Measurements from ENCODE around the gene TPO.

TPO gene

GRCh38 chr2:1398191-1398590 lies 15.1 kb upstream of the TPO start:
- H3K4me2 ChIP-seq (ENCODE audit: low read depth, low read length), result no peak overlapping the region
- DNase-seq, result no peak
- H3K27ac ChIP-seq (ENCODE audit: low read length), result no peak overlapping the region
- H3F3A ChIP-seq (ENCODE audit: insufficient read depth, low read length), result no peaks in the 10 kb centered on the region
- H3K27me3 ChIP-seq (replicated peaks; ENCODE audit: insufficient read depth, low read length), result no peaks in the 10 kb centered on the region
- no peaks in the 10 kb centered on the region for H3K9me3 ChIP-seq (replicated peaks; ENCODE audit: insufficient read depth, low read length)
- no peaks in the 10 kb centered on the region for H3K79me2 ChIP-seq (ENCODE audit: low read length)
- H3K9ac ChIP-seq (ENCODE audit: low read length), result no peak overlapping the region
- no peaks in the 10 kb centered on the region for H3K9me2 ChIP-seq (replicated peaks; ENCODE audit: insufficient read depth, low read length)
- no peaks in the 10 kb centered on the region for H3K4me1 ChIP-seq (ENCODE audit: low read length)
- TF ChIP-seq EZH2phosphoT487 (IDR thresholded peaks at IDR 0.05; ENCODE audit: low read length) (no peak), CTCF (IDR thresholded peaks at IDR 0.05; ENCODE audit: low read length) (no peak), EZH2 (optimal IDR thresholded peaks at IDR 0.05; ENCODE audit: low read depth, low read length) (no peak)
- H3K36me3 ChIP-seq (replicated peaks; ENCODE audit: insufficient read depth, low read length), result no peaks in the 10 kb centered on the region
- no peaks in the 10 kb centered on the region for H4K20me1 ChIP-seq (ENCODE audit: insufficient read depth, low read length)
- H3K4me3 ChIP-seq (ENCODE audit: low read length), result no peak overlapping the region
- H2AFZ ChIP-seq (ENCODE audit: low read length), result no peak overlapping the region

- Histone ChIP-seq H3K27me3 (replicated peaks; ENCODE audit: insufficient read depth, low read length) (no peaks in the 10 kb centered on the region), H3K4me2 (ENCODE audit: low read depth, low read length) (no peak overlapping the region), H3K4me3 (ENCODE audit: low read length) (no peak overlapping the region), H3K27ac (ENCODE audit: low read length) (no peak overlapping the region), H2AFZ (ENCODE audit: low read length) (no peak overlapping the region), H3K9me3 (replicated peaks; ENCODE audit: insufficient read depth, low read length) (no peaks in the 10 kb centered on the region), H3K79me2 (ENCODE audit: low read length) (no peaks in the 10 kb centered on the region), H3K4me1 (ENCODE audit: low read length) (no peaks in the 10 kb centered on the region), H3F3A (ENCODE audit: insufficient read depth, low read length) (no peaks in the 10 kb centered on the region), H4K20me1 (ENCODE audit: insufficient read depth, low read length) (no peaks in the 10 kb centered on the region), H3K36me3 (replicated peaks; ENCODE audit: insufficient read depth, low read length) (no peaks in the 10 kb centered on the region), H3K9ac (ENCODE audit: low read length) (no peak overlapping the region), H3K9me2 (replicated peaks; ENCODE audit: insufficient read depth, low read length) (no peaks in the 10 kb centered on the region)
- no peak for DNase-seq
- TF ChIP-seq EZH2 (optimal IDR thresholded peaks at IDR 0.05; ENCODE audit: low read depth, low read length), result no peak
- no peak for TF ChIP-seq CTCF (IDR thresholded peaks at IDR 0.05; ENCODE audit: low read length)
- no peak for TF ChIP-seq EZH2phosphoT487 (IDR thresholded peaks at IDR 0.05; ENCODE audit: low read length)
Observed at GRCh38 chr2:1400943-1401735, 12.1 kb upstream of the TPO start.

GRCh38 chr2:1402064-1402463 lies 11.2 kb upstream of the TPO start:
- Histone ChIP-seq H3K9me3 (replicated peaks; ENCODE audit: insufficient read depth, low read length) (no peaks in the 10 kb centered on the region), H3F3A (ENCODE audit: insufficient read depth, low read length) (no peaks in the 10 kb centered on the region), H3K9me2 (replicated peaks; ENCODE audit: insufficient read depth, low read length) (no peaks in the 10 kb centered on the region), H3K9ac (ENCODE audit: low read length) (no peak overlapping the region), H3K4me3 (ENCODE audit: low read length) (no peak overlapping the region), H3K36me3 (replicated peaks; ENCODE audit: insufficient read depth, low read length) (no peaks in the 10 kb centered on the region), H4K20me1 (ENCODE audit: insufficient read depth, low read length) (no peaks in the 10 kb centered on the region), H3K79me2 (ENCODE audit: low read length) (no peaks in the 10 kb centered on the region), H3K4me1 (ENCODE audit: low read length) (no peaks in the 10 kb centered on the region), H3K4me2 (ENCODE audit: low read depth, low read length) (no peak overlapping the region), H3K27me3 (replicated peaks; ENCODE audit: insufficient read depth, low read length) (no peaks in the 10 kb centered on the region), H2AFZ (ENCODE audit: low read length) (no peak overlapping the region), H3K27ac (ENCODE audit: low read length) (no peak overlapping the region)
- DNase-seq, result no peak
- no peak for TF ChIP-seq CTCF (IDR thresholded peaks at IDR 0.05; ENCODE audit: low read length)
- no peak for TF ChIP-seq EZH2phosphoT487 (IDR thresholded peaks at IDR 0.05; ENCODE audit: low read length)
- TF ChIP-seq EZH2 (optimal IDR thresholded peaks at IDR 0.05; ENCODE audit: low read depth, low read length), result no peak

All from MM.1S (cell line).